ENCODE measurements around the gene MTF1. TPM values are rescaled to one million over a fixed set of nuclear protein-coding genes. Genes with fewer than 3 reads are reported as not detected.
A peak's percentile ranks its signal among the peaks of the same experiment; 100 is the strongest.

The MTF1 gene
- total RNA-seq, 3 donors from 2014 or later (not counting 1 experiment from before 2014, with no cell fraction given): 31.2 to 35.6 (median 32.7) TPM

GRCh38 chr1:37793773-37794371 is 65.5 kb downstream of the MTF1 start, which contains the start of gene MANEAL:
MANEAL (plus strand) TSS chr1:37793847; CDS start chr1:37794183, 336 bp downstream.
- intact Hi-C loops (cut with micrococcal nuclease): no loop called here
- Mint-ChIP-seq H3K4me1 (peaks cover 11 to 18% of the 10 kb centered on the region in 2 donors), H3K4me3 (peak within 1 kb of the TSS; percentile 87), H3K27ac (no peak within 1 kb of the TSS), H3K9me3 (no peaks in the 10 kb centered on the region), H3K27me3 (ENCODE audit: low read depth in 2 of 2) (peaks cover 33 to 35% of the 10 kb centered on the region in 2 donors), H3K36me3 (no peaks in the 10 kb centered on the region)
- Histone ChIP-seq H3K9me3 (ENCODE audit: control insufficient read depth, insufficient read depth, low read length) (no peaks in the 10 kb centered on the region), H3K4me3 (ENCODE audit: low read length) (peak within 1 kb of the TSS; percentile 35), H3K4me1 (ENCODE audit: control insufficient read depth, insufficient read depth, low read length) (peaks cover 18% of the 10 kb centered on the region), H3K36me3 (ENCODE audit: control insufficient read depth, insufficient read depth, low read length) (no peaks in the 10 kb centered on the region), H3K27ac (ENCODE audit: low read length) (no peak within 1 kb of the TSS), H3K27me3 (ENCODE audit: control insufficient read depth, insufficient read depth, low read length) (peaks cover 10% of the 10 kb centered on the region)
- under 1% methylated on average over 80 of the region's 82 CpGs for WGBS (ENCODE audit: insufficient coverage)
- ATAC-seq (peak; percentile 72 to 84 (median 81)), DNase-seq (peak; percentile 24 to 63)
- no peak for TF ChIP-seq CTCF (IDR thresholded peaks at IDR 0.05)

- Mint-ChIP-seq H3K27me3 (ENCODE audit: low read depth in 2 of 2) (peaks cover 35 to 36% of the 10 kb centered on the region in 2 donors), H3K27ac (no peak overlapping the region), H3K9me3 (no peaks in the 10 kb centered on the region), H3K4me1 (peaks cover 11 to 18% of the 10 kb centered on the region in 2 donors), H3K4me3 (peak overlapping the region; percentile 58), H3K36me3 (no peaks in the 10 kb centered on the region)
- Histone ChIP-seq H3K4me1 (ENCODE audit: control insufficient read depth, insufficient read depth, low read length) (peaks cover 18% of the 10 kb centered on the region), H3K27me3 (ENCODE audit: control insufficient read depth, insufficient read depth, low read length) (peaks cover 10% of the 10 kb centered on the region), H3K9me3 (ENCODE audit: control insufficient read depth, insufficient read depth, low read length) (no peaks in the 10 kb centered on the region), H3K4me3 (ENCODE audit: low read length) (no peak overlapping the region), H3K27ac (ENCODE audit: low read length) (no peak overlapping the region), H3K36me3 (ENCODE audit: control insufficient read depth, insufficient read depth, low read length) (no peaks in the 10 kb centered on the region)
- no peak for ATAC-seq
- no peak for DNase-seq
- intact Hi-C loops (cut with micrococcal nuclease): no loop called here
- TF ChIP-seq CTCF (IDR thresholded peaks at IDR 0.05): no peak
- WGBS (ENCODE audit: insufficient coverage): 41% methylated on average over 36 of the region's 36 CpGs
These were observed 66.3 kb downstream of the MTF1 start for GRCh38 chr1:37792943-37793686.

DNA sequence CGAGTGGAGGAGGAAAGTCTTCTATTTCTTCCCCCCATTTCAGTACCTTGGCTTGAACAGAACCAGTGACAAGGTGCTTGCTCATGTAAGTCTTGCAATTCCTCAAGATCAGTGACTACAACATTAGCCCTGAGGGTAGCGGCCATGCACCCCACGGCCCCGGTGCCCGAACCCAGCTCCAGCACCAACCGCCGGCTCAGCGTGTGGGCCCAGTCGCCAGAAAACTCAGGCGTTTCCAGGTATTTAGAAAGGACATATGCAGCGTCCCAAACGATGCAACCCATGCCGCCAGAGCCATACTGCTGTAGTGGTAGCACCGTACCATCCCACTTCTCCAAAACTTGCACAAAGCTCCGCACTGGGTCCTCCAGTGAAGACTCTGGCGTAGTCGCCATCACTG is 76.9 kb downstream of the MTF1 start:
- WGBS (ENCODE audit: insufficient coverage): 80% methylated on average over 14 of the region's 17 CpGs
- H3K36me3 Mint-ChIP-seq: no peaks in the 10 kb centered on the region
- H3K9me3 Mint-ChIP-seq: no peaks in the 10 kb centered on the region
- TF ChIP-seq CTCF (IDR thresholded peaks at IDR 0.05): no peak
- no peaks in the 10 kb centered on the region for H3K4me1 Mint-ChIP-seq
- no peaks in the 10 kb centered on the region for H3K36me3 ChIP-seq (ENCODE audit: control insufficient read depth, insufficient read depth, low read length)
- no peak overlapping the region for H3K4me3 ChIP-seq (ENCODE audit: low read length)
- H3K27ac Mint-ChIP-seq: no peak overlapping the region
- H3K27me3 ChIP-seq (ENCODE audit: control insufficient read depth, insufficient read depth, low read length): no peaks in the 10 kb centered on the region
- intact Hi-C loops (cut with micrococcal nuclease): no loop called here
- H3K4me3 Mint-ChIP-seq: no peak overlapping the region
- ATAC-seq: no peak
- no peak overlapping the region for H3K27ac ChIP-seq (ENCODE audit: low read length)
- DNase-seq: no peak
- H3K27me3 Mint-ChIP-seq (ENCODE audit: low read depth in 2 of 2): peaks cover 9 to 22% of the 10 kb centered on the region in 2 donors
- no peaks in the 10 kb centered on the region for H3K4me1 ChIP-seq (ENCODE audit: control insufficient read depth, insufficient read depth, low read length)
- H3K9me3 ChIP-seq (ENCODE audit: control insufficient read depth, insufficient read depth, low read length): no peaks in the 10 kb centered on the region
